Inflammatory macrophage treated with lipopolysaccharide for 4 hours (primary cell): ENCODE results near the gene PDIA5.
"Not testable (repeated sequence)": the region's sequence is repeated elsewhere in the genome, so short reads cannot be mapped to it uniquely, and the experiment has no call there.

Experiments used
- DNase-seq: peaks from one replicate; pipeline ENCODE4 v3.0.0-alpha.2; 2020

The PDIA5 gene

DNA sequence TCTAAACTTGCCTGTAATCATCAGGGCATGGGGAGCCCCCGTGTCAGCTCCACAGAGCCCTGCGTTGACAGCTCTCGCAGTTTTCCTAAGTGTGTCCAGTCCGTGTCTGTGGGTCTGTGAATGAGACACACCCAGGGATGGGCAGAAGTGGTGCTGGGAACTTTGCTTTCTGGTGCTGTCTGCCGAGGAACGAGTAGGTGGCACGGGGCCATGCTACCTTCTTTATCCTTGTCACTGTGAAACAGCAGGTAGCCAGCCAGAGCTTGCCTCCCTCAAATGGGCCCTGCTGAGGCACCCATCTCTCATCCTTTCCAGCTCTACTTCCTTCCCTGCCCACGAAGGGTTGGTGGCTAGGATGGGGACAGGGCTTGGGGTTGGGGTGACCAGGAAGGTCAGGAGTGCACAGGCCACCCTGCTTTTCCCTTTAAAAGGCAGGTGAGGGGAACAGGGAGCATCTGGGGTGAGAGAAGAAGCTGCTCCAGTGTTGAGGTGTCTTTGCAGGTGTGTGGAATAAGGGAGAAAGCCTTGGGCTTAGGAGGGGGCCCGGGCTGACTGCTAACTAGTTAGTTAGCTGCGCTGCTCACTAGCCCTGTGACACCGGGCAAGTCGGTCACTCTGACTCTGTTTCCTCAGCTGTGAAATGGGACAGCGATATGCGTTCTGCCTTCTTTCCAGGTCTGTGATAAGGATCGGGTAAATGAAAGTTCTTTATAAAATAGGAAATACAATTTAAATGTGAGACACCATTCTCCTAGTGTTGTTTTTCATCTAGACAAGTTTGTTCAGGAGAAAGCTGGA is 27.9 kb downstream of the PDIA5 start:
- DNase-seq = no peak

DNA sequence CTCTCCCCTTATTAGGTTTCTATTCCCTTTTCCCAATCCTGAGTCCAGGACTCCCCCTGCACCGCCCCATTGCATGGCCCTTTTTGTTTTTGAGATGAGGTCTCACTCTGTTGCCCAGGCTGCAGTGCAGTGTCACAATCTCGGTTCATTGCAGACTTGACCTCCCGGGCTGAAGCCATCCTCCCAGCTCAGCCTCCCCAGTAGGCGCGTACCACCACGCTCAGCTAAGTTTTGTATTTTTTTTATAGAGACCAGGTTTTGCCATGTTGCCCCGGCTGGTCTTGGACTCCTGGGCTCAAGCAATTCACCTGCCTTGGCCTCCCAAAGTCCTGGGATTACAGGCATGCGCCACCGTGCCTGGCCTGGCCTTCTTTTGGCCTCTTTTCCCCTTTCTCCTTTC is 29.3 kb downstream of the PDIA5 start:
- no peak for DNase-seq

DNA sequence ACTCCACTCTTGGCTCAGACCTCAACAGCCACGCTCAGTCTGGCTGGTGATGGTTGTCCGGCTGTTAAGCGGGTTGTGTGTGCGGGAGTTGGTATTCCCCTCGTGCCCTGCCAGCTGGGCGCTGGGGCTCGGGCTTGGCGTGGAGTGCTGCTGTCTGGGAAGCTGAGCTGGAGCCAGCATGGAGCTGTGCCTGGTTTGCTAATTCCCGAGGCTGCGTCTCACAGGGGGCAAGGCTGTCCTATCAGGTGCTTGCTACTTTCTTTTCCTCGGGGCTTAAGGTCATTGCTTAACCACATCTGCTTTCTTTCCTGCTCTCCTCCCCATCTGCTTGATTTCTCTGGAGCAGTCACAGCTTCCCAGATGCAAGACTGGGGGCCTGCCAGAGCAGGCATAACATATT is 29.9 kb downstream of the PDIA5 start:
- DNase-seq = no peak

DNA sequence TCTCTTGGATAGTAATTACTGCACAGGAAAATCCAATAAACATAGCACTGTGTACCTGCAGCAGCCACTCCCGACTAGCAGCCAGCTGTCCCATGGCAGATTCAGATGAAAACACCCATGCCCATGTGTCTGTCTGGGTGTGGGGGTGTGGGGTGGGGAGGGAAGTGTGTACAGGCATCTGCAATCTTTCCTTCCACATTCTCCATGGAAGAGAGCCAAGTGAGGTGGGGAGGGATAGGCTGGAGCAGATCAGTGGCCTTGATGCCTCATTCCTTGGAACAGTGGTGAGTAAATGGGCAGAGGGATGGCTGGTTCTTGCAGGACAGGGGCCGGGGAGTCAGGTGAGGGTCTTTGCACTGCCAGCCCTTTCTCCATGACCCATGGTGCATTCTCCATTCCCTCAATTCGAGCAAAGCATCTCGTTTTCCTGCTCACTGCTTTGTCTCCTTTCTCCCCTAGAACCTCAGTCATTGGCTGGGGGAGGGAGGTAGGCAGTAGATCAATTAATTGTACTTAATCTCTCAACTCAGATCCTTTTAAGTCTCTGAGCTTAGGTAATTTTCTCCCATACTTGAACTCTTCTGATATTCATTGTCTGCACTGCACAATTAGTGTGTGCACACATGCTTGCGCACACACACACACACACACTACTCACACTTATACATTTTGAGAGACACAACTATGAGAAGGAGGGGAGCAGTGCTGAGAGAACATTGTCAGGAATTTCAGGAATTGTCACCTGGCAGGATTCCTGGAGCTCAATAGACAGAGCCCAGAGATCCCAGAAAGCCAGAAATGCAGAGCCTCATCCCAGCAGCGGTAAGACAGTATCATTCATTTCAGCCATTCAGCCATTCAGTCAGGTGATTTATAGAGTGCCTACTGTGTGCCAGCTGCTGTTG is 31.9 kb downstream of the PDIA5 start:
- DNase-seq = no peak

DNA sequence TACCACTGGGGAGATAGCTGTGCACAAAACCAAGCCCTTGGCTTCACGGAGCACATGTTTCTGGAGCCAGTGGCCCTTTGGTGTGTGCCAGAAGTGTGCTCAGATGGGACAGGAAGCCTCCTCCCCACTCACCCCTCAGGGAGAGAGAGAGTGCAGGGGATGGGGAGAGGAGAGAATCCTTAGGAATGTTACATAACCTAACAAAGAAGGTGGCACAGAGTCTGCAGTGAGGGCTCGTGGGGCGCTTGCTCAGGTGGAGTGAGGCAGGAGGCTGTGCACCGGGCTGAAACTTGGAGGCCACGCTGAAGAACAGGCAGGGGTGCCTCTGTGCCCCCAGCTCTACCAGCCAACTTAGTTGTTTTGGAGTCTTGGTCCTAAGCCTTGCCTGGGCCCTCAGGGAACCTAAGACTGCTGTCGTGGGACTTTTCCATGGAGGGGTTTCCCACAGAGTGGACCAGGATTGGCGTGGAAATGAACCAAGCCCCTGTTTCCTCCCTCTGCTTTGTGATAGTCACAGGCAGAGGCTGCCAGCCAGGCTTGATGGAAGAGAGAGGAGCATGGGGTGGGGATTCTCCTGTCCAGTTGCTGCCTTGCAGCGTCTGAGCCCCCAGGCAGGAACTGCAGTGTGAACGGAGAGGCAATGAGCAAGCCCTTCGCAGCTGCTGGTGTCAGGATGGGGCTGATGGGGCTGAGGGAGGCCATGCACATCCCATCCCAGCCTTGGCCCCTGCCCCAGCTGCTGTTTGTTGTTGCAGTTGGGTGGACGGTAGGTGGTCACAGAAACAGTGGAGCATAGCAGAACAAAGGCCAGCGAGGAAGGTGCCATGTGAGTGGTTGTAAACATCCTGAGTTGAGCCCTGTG is 32.7 kb downstream of the PDIA5 start:
- DNase-seq = no peak

DNA sequence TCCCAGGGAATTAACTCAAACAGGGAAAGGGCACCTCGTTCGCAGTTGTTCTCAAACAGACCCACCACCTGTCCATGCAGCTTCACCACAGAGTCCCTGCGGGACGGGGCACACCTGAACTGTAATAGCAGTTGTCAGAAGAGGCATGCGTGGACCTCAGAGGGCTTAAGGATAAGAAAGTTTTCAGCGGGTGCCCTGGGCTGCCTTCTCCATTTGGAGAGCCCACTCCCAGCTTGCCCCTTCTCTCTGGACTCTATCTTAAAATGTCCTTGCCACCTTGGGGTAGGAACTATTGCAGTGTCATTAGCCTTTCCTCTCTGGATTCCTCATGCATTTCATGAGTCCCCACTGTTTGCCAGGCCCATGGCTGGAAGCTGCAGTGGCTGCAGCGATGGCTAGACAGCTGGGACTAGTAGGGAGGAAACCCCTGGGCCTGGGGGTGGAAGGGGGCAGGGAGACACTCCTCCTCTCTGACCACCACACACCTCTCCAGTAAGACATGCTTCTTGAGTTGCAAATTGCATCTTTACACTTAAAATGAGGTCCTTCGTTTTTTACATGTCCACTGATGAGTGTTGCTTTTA is 33.5 kb downstream of the PDIA5 start:
- no peak for DNase-seq

DNA sequence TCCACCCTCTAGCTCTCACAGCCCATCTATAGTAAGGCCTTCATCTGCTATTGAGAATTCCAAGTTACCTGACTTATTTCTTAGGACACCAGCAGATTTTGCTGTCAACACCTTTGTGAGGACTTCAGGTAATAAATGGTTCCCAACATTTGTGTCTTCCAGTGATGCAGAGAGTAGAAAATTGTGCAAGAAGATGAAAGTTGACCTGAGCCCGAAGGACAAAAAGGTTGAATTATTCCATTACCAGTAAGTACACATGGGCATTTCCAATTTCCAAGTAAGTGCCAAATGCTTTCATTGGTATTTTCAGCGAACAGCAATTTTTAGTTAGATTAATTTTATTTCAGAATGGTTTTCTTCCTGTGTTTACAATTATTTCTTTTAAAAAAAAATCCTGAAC is 35.4 kb downstream of the PDIA5 start:
- DNase-seq = no peak

DNA sequence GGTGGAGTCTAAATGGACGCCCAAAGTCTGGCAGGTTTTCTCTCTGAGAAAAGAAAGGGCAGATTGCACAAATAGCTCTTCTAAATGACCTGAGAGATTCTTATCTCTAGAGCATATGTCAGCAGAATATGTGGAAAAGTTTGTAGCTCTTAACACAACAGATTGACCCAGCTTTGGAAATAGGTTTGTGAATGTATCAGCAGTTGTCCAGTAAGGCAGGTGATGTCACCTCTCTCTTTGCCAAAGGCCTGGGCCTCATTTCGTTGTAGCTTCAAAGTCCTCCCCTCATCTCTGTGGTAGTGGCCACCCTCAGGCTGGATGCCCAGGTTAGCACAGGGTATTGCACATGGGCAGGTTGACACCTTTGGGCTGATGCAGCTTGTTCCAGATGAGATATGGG is 36.0 kb downstream of the PDIA5 start:
- no peak for DNase-seq

DNA sequence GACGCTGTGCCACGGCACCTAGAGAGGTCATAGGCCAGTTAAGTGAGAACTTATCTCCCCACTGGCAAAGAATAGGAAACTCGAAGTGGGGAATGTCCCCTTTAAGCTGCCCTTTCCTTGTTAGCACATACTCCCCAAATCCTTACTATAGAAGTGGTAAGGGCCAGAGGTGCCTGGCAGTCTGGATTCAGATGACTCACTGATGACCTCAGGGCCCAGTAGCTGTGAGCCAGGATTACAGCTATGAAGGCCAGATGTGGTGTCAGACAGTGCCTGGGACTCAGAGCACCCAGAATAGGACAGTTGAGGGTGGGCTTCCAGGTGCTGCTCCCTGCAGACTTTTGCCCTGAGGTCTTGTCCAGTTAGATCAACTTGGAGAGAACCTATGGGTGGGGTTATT is 37.7 kb downstream of the PDIA5 start:
- DNase-seq = no peak

DNA sequence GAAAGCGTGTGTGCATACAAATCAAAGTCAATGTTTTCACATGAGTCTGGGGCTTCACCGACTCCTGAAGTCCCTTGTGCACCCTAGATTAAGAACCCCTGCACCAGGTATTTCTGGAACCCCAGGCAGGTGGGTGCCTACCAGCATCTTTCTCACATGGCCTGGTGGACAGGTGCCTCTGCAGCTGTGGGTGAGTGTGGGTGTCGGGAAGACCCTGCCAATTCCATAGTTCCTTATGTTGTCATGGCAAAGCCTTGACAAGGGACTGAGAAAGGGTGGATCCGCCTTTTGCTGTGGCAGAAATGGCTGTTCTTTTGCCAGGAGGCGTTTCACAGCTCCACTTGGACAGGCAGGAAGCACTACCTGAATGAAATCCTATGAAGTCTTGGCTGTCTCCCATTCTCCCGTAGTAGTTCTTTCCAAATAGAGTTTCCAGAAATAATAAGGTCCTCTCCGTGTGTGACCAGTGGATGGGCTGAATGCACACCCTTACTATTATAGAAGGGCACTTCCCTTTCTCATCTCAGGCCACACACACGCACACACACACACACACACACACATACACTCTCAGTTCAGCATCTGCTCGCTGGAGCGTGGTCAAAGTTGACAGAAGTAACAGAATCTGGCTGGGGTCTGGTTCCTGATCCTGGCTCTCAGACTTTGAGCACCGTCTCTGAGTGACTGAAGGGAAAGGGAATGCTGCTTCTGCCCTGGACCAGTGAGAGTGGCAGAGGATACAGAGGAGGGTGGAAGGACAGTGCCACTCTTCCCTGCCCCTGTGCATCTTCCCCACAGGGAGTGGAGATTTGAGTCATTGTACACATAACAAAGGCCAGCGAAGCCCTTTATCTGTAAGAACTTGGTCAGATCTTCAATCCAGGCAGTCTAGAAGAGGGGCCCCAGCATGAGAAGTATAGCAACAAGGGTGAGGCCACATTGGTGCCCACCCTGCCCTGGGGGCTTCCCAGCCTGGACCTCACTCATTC is 38.7 kb downstream of the PDIA5 start:
- no peak for DNase-seq

DNA sequence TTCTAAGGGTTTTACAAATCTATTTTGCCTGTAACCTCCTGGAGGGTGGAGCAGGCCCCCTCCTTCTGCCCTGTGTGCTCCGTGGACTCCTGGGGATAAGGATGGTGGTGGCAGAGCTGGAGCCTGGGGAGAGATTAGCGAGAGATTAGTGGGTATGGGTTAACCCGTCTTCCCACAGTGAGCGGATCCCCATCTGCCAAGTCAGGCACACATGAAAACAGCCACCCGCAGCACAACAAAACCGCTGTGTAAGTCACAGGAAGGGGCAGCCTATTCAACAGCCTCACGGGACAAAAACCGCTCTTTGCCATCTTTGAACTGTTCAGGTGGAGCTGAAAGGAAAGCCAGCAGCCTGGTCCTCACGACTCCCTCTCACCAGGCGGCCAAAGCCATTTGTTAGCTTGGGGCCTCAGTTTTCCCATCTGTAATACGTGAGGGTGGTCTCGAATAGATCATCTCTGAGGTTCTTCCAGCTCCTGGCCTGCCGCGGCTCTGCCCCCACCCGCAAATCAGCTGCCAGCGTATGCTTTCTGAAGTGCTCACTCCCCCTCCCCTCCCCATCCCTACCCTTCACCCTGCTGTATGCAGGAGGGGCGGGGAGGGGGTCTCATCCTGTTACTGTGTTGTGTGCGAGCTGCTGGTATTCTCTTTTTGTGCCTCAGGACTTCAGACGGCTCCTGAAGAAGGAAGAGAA is 43.6 kb downstream of the PDIA5 start:
- no peak for DNase-seq

DNA sequence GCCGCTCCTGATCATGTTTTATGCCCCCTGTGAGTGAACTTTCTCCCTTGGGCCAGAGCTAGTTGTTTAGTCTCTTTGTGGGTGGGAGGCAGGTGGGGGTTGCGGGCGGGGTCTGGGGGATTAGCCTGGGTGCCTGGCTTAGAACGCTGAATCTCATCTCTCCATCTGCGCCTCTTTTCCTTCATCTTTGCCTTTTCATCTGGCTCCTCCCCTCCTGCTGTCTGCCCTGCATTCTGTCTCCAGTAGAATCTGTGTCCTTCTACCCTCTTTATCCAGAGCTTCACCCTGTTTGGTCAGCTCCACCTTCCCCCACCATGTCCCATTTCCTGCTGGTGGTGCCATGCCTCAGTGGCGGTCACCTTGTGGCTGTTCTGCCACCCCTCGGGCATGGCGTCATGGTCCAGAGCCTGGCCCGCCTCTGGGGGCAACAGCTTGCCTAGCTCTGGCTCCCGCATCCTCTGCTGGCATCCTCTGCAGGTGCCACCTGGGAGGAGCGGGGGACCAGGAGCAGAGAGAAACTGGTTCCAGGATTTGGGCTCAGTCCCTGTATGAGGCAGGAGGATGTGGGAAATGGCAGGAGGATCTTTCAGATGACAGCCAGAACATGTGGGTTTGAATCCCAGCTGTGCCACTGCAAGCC is 44.3 kb downstream of the PDIA5 start:
- no peak for DNase-seq

DNA sequence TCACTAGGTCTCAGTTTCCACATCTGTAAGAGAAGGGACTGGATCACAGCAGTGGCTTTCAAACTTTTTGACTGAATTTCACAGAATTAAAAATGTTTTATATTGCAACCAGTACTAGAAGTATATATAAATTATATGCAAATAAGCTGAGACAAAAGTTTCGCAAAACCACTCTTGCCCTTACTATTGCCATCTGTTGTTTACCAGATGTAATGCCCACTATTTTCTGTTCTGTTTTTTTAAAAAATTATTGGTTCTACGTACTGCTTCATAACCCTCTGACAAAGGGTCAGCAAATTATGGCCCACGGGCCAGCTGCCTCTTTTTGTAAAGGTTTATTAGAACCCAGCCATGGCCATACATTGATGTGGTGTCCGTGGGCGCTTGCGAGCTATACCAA is 44.8 kb downstream of the PDIA5 start:
- no peak for DNase-seq

DNA sequence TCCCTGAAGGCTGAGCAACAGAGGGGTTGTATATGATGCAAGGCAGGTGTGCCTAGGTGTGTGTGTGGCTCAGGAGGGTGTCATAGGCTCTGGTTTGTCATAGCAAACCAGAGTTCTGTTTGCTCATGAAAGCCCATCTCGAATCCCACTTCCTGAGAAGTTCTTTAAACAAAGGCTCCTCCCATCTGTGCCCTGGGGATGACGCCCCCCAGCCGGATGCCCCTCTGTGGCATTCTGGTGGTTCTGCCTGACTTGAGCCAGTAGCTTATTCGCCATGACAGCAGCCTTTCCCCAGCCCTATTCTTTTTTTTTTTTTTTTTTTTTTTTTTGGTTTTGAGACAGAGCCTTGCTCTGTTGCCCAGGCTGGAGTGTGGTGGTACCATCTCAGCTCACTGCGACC is 45.4 kb downstream of the PDIA5 start:
- no peak for DNase-seq

DNA sequence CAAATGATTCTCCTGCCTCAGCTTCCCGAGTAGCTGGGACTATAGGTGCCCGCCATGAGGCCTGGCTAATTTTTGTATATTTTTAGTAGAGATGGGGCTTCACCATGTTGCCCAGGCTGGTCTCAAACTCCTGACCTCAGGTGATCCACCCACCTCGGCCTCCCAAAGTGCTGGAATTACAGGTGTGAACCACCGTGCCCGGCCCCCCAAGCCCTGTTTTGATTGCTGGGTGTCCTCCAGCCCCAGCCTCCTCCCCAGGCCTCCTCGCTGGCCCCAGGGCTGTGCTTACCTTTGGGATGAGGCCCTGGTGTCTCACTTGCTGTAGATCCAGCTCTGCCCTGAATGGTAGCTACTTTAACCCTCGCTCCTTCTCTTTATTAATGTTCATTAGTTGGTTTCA is 45.8 kb downstream of the PDIA5 start:
- not testable (repeated sequence) for DNase-seq

DNA sequence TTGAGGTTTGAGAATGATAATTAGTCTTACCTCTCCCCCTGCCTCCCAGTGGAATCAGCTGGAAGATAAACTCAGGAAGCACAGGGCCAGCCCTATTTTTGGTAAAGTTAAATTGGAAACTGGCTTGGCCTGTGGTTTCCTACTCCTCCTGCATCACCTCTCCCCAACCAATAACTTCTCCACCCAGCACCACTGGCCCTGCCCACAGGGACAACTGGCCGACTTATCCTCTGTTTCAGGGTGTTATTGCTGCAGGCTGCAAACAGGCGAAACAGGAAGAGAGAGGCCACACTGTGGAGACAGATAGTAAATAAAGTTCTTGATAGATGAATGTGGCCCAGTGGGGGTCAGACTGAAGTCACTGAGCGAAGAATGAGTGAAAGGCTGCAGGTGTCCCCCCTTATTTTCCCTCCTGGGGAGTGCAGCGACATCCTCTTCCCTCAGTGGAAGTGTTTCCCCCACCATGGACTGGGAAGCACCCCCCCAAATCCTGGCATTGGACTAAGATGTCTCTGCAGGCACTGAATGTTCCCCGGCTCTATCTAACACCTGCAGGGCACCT is 47.1 kb downstream of the PDIA5 start:
- DNase-seq = no peak

DNA sequence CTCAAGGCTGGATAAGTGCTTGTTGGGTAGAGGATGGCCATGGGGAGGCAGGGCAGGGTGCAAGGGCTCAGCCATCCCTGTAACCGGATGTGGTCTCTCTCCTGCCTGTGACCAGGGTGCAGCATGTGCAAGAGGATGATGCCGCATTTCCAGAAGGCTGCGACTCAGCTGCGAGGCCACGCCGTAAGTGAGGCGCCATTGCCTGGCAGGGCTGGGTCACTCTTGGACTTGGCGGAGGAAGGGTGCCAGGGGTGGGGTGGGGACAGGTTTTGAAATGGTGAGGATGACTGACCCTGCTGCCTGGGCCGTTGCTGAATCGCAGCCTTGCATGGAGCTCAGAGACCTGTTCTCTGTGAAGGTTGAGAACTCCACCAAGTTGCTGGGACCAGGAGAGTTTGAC is 49.3 kb downstream of the PDIA5 start:
- DNase-seq = no peak

DNA sequence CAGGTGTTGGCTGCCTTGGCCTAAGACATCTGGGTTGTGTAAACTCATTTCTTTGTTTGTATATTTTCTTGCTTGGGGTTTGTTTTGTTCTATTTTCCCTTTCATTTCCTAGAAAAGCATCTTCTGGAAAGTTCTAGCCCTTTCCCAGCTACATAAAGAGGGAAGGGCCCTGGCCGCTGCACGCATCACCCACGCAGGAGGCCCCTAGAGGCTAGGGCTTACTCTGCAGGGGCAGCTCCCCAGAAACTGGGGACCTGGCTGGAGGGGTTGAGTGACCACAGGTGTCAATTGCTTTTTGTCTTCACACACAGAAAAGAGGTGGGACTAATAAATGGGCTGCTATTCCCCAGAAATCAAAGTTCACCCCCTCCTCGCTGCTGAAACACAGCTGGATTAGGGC is 52.6 kb downstream of the PDIA5 start:
- DNase-seq = no peak

DNA sequence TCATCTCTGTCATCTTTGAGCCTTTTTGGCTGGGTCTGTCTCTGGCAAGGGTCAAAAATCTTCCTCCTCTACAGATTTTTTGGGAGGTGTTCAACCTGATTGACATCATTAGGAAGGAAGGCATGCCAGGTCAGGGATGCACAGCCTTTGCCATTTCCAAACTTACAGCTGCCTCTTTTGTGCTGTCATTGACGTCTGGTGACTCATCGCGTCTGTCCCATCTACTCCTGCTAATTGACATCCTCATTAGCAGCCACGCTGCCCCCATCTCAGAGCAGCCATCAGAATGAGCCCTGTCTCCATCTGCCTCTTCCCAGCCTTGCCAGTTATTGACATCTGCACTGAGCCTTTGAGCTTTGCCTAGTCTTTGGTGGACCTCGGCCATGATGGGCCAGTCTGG is 53.0 kb downstream of the PDIA5 start:
- DNase-seq = no peak

DNA sequence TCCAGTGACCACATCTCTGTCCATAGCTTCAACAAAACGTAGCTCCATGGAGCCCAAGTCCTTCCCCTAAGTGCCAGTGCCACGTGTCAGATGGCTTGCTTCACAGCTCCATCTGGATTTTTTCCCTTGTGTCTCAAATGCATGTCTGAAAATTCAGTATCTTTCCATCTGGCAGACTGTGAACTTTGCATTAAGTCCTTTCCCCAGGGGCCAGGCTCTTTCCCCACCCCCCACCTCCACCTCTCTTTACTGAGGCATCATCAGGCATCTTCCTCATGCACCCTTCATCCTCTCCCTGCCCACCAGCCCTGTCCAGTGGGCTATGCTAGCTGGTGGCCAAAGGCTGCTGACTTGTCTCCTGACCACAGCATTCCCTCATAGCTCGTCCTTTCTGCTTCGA is 53.7 kb downstream of the PDIA5 start:
- DNase-seq = no peak
